GM21723 (cell line): ENCODE results near the gene CLDN7.

Experiments
- ATAC-seq: cut with Tn5 transposase; IDR thresholded peaks from one replicate; pipeline ENCODE4 v1.9.1; 2021; ENCODE audit warnings: mild to moderate bottlenecking, moderate library complexity; ENCODE audit not compliant: unreplicated experiment

The CLDN7 gene

DNA sequence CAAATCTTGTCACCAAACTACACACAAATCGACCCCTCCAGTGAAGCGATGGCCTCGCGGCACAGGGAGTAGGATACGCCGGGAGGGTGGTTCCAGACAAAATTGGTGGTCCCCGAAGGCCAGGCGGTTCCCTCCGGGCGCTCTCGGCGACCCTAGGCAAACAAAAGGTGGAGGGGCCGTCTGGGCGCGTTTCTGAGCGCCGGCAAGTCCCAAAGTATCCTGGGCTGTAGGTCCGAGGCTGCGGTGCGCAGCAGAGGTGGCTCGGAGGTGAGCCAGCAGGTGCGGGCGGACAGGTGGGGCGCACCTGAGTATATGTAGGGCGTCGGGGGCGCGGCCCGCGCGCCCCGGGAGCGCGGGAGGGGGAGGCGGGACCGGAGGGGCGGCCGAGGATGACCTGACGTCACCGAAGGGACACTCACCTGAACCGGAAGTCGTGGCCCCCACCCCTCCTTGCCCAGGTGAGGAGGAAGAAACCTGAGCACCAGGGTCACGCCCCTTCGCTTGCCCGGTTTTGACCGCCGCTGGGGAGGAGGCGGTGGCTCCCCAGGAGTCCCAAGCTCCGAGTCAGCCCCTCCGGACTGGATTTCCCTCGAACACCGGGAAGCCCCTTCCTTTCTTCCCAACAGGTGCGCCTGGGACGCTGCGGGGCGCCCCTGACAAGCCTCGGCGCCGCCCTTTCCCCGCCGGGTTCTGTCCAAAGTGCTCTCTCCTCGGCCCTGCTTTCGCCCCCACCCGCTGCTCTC lies at the start of gene CLDN7:
Gene CLDN7 (minus strand): TSS at position 287 of the 743 bp plus-strand sequence. CDS start 435 bp downstream, outside the sequence.
- ATAC-seq, result no peak

- ATAC-seq, result no peak
Observed at GRCh38 chr17:7311110-7311705, 48.9 kb upstream of the CLDN7 start.

DNA sequence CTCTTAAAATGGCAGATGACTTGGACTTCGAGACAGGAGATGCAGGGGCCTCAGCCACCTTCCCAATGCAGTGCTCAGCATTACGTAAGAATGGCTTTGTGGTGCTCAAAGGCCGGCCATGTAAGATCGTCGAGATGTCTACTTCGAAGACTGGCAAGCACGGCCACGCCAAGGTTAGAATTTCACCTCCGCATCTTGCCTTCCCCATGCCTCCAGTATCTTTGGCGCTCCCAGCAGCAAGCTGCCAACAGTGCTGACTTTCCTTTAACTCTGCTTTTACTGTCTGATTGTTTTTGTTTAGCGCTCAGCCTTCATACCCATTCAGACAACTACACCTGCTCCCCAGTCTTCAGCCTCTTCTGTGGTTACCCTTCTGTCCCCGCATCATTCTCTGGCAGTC lies 47.4 kb upstream of the CLDN7 start:
- ATAC-seq, result no peak

DNA sequence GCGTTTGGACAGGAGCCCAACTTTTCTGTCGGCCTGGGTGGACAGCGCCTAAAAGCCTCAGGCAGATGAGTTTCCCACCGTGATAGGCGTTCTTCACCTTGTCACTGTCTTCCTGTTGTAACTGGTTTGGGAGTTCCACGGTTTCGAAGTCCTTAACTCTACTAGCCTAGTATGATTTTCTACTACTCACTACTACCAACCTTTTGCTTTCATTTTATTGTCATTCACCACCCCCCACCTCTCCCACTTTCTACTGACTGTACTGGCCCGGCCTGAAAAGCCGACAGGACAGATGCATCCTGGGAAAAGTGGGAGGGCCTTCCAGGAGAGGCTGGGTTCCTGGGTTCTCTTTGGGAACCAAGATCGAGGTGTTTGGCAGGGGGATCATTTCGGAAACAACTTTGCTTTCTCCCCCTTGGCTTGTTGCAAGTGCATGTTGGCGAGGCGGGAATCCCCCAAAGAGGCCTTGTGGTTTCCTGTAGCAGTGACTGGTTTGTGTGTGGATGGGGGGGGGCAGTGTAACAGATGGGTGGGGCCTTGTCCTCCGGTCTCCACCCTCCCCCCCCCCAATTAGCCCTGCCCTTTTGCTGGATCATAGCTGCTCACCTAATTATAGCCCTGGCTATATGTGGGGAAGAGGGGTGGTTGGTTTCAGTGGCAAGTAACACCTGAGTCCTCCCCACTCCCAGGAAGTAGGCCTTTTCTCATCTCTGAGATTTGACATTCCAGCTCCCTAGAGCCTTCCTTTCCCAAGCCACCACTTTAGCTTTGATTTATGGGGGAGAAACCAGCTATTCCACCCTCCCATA lies 46.6 kb upstream of the CLDN7 start:
- no peak for ATAC-seq

- ATAC-seq, result no peak
Observed at GRCh38 chr17:7307686-7308624, 45.7 kb upstream of the CLDN7 start.

- ATAC-seq, result peak; percentile 75
Observed at GRCh38 chr17:7306911-7307685, 44.8 kb upstream of the CLDN7 start, which contains the start of gene EIF5A. Gene EIF5A, plus strand, starts transcription at chr17:7307628. Its CDS starts 2,008 bp downstream, at chr17:7309636.

DNA sequence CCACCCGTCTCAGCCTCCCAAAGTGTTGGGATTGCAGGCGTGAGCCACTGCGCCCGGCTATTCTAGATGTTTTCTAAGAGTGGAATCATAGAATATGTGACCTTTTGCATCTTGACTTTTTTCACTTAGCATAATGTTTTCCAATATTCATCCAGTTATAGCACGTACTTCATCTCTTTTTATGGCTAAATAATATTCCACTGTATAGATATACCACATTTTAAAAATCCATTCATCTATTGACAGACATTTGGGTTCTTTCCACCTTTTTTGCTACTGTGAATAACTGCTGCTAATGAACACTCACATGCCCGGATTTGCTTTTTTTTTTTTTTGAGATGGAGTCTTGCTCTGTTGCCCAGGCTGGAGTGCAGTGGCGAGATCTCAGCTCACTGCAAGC lies 41.9 kb upstream of the CLDN7 start:
- ATAC-seq, result no peak

- no peak for ATAC-seq
Observed at GRCh38 chr17:7296189-7296861, 34.0 kb upstream of the CLDN7 start.

DNA sequence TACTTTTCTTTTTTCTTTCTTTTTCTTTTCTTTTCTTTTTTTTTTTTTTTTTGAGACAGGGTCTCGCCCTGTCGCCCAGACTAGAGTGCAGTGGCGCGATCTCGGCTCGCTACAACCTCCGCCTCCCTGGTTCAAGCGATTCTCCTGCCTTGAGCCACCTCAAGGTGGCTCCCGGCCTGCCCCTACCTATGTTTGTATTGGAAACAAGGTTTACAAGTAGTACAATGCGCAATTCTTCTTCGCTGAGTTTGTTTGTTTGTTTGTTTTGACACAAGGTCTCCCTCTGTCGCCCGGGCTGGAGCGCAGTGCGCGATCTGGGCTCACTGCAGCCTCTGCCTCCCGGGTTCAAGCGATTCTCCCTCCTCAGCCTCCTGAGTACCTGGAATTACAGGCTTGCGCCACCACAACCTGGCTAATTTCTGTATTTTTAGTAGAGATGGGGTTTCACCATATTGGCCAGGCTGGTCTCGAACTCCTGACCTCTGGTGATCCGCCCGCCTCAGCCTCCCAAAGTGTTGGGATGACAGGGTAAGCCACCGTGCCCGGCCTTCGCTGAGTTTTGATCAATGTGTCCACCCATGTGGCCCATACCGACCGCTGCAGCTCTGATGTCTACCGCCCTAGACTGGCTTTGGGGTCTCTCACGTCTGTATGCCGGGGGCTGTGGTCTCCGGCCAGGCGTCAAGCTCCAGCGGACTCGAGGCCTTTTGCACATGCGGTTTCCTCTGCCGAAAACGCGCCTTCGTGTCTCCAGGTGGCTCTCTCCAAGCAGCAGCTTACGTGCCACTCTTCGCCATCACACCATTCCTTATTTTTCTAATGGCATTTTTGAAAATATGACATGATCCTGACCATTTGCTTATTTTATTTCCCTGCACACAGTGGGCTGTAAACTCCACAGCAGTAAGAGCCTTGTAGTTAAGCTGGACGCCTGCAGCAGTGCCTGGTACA lies 33.2 kb upstream of the CLDN7 start:
- ATAC-seq, result no peak

DNA sequence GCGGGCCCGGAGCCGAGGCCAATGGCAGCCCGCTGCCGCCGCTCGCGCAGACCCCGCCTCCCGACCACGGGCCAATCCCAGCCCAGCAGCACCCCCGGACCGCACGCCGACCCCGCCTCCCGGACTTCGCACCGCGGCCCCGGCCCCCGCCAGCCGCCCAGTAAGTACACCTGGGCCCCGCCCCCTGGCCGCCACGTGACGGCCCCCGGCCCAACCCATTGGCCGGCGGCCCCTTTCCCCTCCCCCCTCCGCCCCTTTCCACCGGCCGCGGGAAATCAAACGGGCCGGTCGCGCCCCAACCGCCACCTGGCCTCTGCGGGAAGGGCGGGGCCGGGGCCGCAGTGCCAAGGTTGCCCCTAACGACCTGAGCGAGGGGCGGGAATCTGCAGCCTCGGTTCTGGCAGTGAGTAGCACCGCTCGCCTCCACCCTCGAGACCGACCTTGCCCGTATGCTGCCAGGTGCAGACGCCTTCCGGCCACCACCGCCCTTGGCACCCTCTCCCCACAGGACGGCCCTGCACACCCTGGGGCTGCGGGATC lies 32.4 kb upstream of the CLDN7 start, which contains the start of gene YBX2:
Gene YBX2 (minus strand): TSS at position 26 of the 540 bp plus-strand sequence. CDS start 139 bp downstream, outside the sequence.
- no peak for ATAC-seq

DNA sequence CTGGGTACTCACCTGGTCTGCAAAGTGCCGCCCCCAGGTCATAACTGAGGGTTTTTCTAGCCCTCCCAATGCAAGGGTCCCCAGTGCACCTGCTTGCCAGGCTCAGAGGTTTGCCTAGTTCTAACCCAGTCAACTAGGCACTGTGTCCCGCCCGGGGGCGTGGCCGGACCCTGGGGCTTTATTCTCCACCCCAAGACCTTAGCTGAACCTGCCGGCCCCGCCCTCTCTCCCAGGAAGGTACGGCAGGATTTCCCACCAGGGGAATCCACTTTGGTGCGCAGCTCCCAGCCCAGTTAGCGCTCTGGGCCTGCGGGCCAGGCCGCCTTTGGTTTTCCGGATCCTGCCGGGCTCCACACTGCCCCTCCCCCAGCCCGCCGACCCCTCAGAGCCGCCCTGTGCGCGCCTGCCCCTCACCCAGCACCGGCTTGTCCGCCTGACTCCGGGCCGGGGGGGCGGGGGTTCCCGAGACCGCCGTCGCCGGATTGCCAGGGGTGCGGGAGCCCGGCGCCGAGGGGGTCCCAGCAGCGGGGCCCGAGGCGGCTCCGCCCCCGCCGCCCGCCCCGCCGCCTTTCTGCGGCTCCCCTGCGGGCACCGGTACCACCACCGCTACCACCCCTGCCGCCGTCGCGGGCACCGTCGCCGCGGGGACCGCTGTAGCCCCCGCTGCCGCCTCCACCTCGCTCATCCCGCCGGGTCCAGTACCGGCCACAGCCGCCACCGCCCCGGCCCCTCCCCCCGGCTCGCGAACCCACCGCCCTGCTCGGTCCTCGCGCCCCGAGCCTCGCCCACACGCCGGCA lies 31.7 kb upstream of the CLDN7 start:
- ATAC-seq, result no peak

DNA sequence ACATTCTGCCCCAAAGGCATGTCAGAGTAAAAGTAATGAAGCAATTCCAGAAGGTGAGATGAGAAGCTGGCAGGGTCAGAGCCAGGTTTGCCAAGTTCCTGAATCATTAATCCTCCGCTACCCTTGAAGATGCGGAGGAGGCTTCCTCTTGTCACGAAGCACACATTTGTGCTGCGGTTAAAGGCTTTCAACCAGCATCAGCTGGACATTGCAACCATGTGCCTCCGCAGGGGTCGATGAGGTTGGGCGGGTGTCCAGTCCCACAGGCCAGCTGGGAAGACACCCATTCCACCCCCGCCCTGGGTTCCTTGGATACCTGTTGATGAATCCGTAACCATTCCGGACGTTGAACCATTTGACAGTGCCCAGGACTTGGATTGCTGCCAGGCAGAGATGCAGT lies 30.9 kb upstream of the CLDN7 start:
- ATAC-seq, result no peak

DNA sequence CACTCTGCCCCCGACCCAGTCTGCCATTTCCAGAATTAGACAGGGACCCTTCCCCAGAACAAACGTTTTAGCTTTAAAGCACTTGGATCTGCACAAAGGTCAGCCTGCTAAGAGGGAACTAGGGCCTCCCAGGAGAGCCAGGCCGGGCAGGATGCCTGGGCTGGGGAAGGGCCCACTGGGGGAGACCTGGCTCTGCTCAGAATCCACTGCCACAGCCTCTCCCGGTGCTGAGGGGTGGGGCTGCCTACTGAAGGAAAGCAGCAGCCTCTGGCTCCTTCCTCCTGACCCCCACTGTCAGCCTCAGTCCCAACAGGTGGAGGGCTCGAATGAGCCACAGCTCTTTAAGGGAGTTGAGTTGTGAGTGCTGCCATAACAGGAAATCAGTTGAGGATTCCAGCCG lies 30.5 kb upstream of the CLDN7 start:
- no peak for ATAC-seq

DNA sequence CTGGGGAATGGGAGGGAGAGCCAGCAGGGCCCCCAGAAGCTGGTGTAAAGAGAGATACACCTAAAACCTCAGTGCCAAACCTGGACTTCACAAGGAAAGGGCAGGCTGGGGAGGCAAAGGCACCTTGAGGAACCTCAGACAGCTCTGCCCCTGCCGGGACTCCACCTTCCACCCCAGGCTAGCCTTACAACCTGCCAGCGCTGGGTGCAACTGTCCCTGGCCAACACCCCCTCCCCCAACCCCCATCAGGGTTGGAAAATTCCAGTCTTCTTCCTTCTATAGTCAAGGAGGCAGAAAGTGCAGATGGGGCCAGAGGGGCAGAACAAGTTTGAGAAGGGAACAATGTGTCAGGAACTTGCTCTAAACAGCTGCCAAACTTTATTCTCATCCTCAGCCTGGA lies 29.9 kb upstream of the CLDN7 start:
- no peak for ATAC-seq

GRCh38 chr17:7290685-7291084 lies 28.4 kb upstream of the CLDN7 start:
- ATAC-seq, result no peak

GRCh38 chr17:7290166-7290565 lies 27.9 kb upstream of the CLDN7 start:
- no peak for ATAC-seq
